HCEC 1CT (cell line): ENCODE results near the gene SLC1A2.
A peak's percentile ranks its signal among the peaks of the same experiment; 100 is the strongest.

Experiments
- DNase-seq: peaks from one replicate; pipeline ENCODE4 v3.0.0-alpha.2; 2017

The SLC1A2 gene

GRCh38 chr11:35214226-35214770 lies 205.1 kb downstream of the SLC1A2 start:
- DNase-seq = peak; percentile 59

GRCh38 chr11:35211952-35212351 lies 207.4 kb downstream of the SLC1A2 start:
- no peak for DNase-seq

- no peak for DNase-seq
Observed at GRCh38 chr11:35210876-35211546, 208.3 kb downstream of the SLC1A2 start.

GRCh38 chr11:35208795-35209194 lies 210.6 kb downstream of the SLC1A2 start:
- no peak for DNase-seq

- DNase-seq = no peak
Observed at GRCh38 chr11:35207471-35208403, 211.6 kb downstream of the SLC1A2 start.

GRCh38 chr11:35206616-35207015 lies 212.7 kb downstream of the SLC1A2 start:
- no peak for DNase-seq

- no peak for DNase-seq
Observed at GRCh38 chr11:35204614-35205013, 214.7 kb downstream of the SLC1A2 start.
